Suppressor macrophage treated with lipopolysaccharide for 4 hours (primary cell): ENCODE measurements around the gene SLC9A3.
"Not testable (repeated sequence)": the region's sequence is repeated elsewhere in the genome, so short reads cannot be mapped to it uniquely, and the experiment has no call there.

Experiments
- DNase-seq: peaks from one replicate; pipeline ENCODE4 v3.0.0-alpha.2; 2020

Gene SLC9A3

GRCh38 chr5:486597-486996 is 37.7 kb downstream of the SLC9A3 start:
- DNase-seq: not testable (repeated sequence)

GRCh38 chr5:485946-486491 is 38.2 kb downstream of the SLC9A3 start:
- peak; percentile 56 for DNase-seq

- no peak for DNase-seq
Observed at GRCh38 chr5:485113-485945, 38.9 kb downstream of the SLC9A3 start.

GRCh38 chr5:484556-484955 is 39.7 kb downstream of the SLC9A3 start:
- no peak for DNase-seq

GRCh38 chr5:483434-484140 is 40.7 kb downstream of the SLC9A3 start:
- DNase-seq: peak; percentile 9

- no peak for DNase-seq
Observed at GRCh38 chr5:483011-483410, 41.2 kb downstream of the SLC9A3 start.

GRCh38 chr5:482506-482905 is 41.7 kb downstream of the SLC9A3 start:
- no peak for DNase-seq

- no peak for DNase-seq
Observed at GRCh38 chr5:482021-482420, 42.2 kb downstream of the SLC9A3 start.

- no peak for DNase-seq
Observed at GRCh38 chr5:481347-481746, 42.9 kb downstream of the SLC9A3 start.

- DNase-seq: no peak
Observed at GRCh38 chr5:479566-480319, 44.5 kb downstream of the SLC9A3 start.

- no peak for DNase-seq
Observed at GRCh38 chr5:478982-479535, 45.2 kb downstream of the SLC9A3 start.

GRCh38 chr5:478369-478981 is 45.8 kb downstream of the SLC9A3 start:
- no peak for DNase-seq

GRCh38 chr5:477871-478270 is 46.4 kb downstream of the SLC9A3 start:
- no peak for DNase-seq

GRCh38 chr5:477247-477646 is 47.0 kb downstream of the SLC9A3 start:
- no peak for DNase-seq

GRCh38 chr5:476814-477175 is 47.5 kb downstream of the SLC9A3 start:
- no peak for DNase-seq

GRCh38 chr5:476102-476813 is 48.0 kb downstream of the SLC9A3 start:
- no peak for DNase-seq

GRCh38 chr5:475704-476101 is 48.5 kb downstream of the SLC9A3 start:
- DNase-seq: no peak

- no peak for DNase-seq
Observed at GRCh38 chr5:474840-475661, 49.2 kb downstream of the SLC9A3 start.

GRCh38 chr5:474232-474839 is 49.9 kb downstream of the SLC9A3 start:
- not testable (repeated sequence) for DNase-seq

- DNase-seq: peak; percentile 23
Observed at GRCh38 chr5:473551-474192, 50.6 kb downstream of the SLC9A3 start.
